ENCODE measurements around the gene MDC1.

GRCh38 chr6:30691208-30691847, 25.8 kb downstream of the MDC1 start:
- TF ChIP-seq CTCF (IDR thresholded peaks at IDR 0.05; ENCODE audit: low read length) (no peak), EZH2 (optimal IDR thresholded peaks at IDR 0.05; ENCODE audit: low read depth, low read length) (no peak), EZH2phosphoT487 (IDR thresholded peaks at IDR 0.05; ENCODE audit: low read length) (no peak)

All from MM.1S (cell line).